Prostate gland (tissue), 2 donors: ENCODE measurements around the gene GBE1. TPM values are rescaled to one million over a fixed set of nuclear protein-coding genes. Genes with fewer than 3 reads are reported as not detected.
"Not testable (repeated sequence)": the region's sequence is repeated elsewhere in the genome, so short reads cannot be mapped to it uniquely, and the experiment has no call there.

Experiments
- DNase-seq: peaks from one replicate; pipeline ENCODE4 v3.0.0-alpha.2; 2019; ENCODE audit warnings: low spot score
- H3K27ac ChIP-seq, 2 donors: fragments of 200-600 bp; sonication (generic); 2 replicates each; pipeline ENCODE4 v1.5.1; 2017 to 2019
- H3K27me3 ChIP-seq: fragments of 200-600 bp; sonication (generic); replicated peaks from 2 replicates; pipeline ENCODE4 v1.5.1; 2019; ENCODE audit not compliant: insufficient read depth
- H3K36me3 ChIP-seq, 2 donors: fragments of 200-600 bp; sonication (generic); 1 replicate in 1 of 2; 2 replicates in 1 of 2; pipeline versions ENCODE4 v1.5.1 to v1.8.1; 2017 to 2019
- H3K4me1 ChIP-seq: fragments of 200-600 bp; sonication (generic); replicated peaks from 2 replicates; pipeline ENCODE4 v1.5.1; 2019
- H3K4me3 ChIP-seq, 2 donors: fragments of 200-600 bp; sonication (generic); 2 replicates each; pipeline ENCODE4 v1.5.1; 2017 to 2019
- H3K9me3 ChIP-seq: fragments of 200-600 bp; sonication (generic); 2 replicates; pipeline ENCODE4 v1.5.1; 2017
- CTCF ChIP-seq, 4 experiments: fragments of 200-600 bp in 2 of 4; fragments of 450-650 bp in 2 of 4; sonication (generic) in 2 of 4; IDR thresholded peaks; 1 replicate in 3 of 4; 2 replicates in 1 of 4; pipeline ENCODE4 v1.5.1; 2016 to 2019; ENCODE audit warnings: antibody characterized with exemption in 4 of 4, mild to moderate bottlenecking in 2 of 4, moderate library complexity in 2 of 4
- POLR2A ChIP-seq: fragments of 450-650 bp; IDR thresholded peaks from one replicate; pipeline ENCODE4 v1.6.1; 2016; ENCODE audit warnings: antibody characterized with exemption, mild to moderate bottlenecking
- POLR2AphosphoS5 ChIP-seq: sonication (generic); formaldehyde crosslinking; IDR thresholded peaks from one replicate; pipeline ENCODE4 v1.6.1; 2017; ENCODE audit warnings: antibody characterized with exemption
- WGBS: methylation state at CpG from one replicate; pipeline ENCODE4 v1.1.5; 2018; 5-methylcytosine and 5-hydroxymethylcytosine counted together
- intact Hi-C: fragments of 100-400 bp; cut with DNase I; formaldehyde crosslinking; loops from one replicate; pipeline ENCODE4 v1.14.2; 2022
- total RNA-seq, 2 donors: library from RNA; depleted of rRNA; stranded (reverse); fragments of >200 nt; gene quantifications; one replicate each; pipeline ENCODE4 v1.1.0, GENCODE V29; 2016

GBE1 gene
- total RNA-seq, 2 donors from 2014 or later = 15.8 to 18.3 TPM

DNA sequence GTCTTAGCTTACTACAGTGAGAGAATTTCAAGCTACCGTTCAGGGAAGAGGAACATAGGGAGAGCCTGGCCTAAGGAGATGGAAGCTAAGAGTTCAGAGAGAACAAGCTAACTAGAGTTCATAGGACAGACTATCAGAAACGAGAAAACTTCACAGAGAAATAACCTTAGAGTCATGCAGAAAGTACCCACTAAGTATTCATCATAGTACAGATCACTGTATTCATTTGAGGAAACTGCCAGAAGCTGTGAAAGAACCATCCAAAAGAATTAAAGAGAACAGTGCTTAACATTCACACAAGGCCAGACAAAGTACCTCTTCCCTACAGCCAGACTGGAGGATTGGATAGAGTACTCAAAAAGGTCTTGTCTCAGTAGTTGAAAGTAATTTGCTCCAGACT is 15.2 kb upstream of the GBE1 start:
- 77% methylated on average over 2 of the region's 2 CpGs for WGBS
- Histone ChIP-seq H3K9me3 (no peaks in the 10 kb centered on the region), H3K4me3 (no peak overlapping the region), H3K36me3 (no peaks in the 10 kb centered on the region), H3K4me1 (no peaks in the 10 kb centered on the region), H3K27ac (no peak overlapping the region), H3K27me3 (no peaks in the 10 kb centered on the region)
- intact Hi-C loops = no loop called here
- DNase-seq = no peak
- TF ChIP-seq POLR2AphosphoS5 (no peak), POLR2A (no peak), CTCF (IDR thresholded peaks at IDR 0.05) (no peak)

GRCh38 chr3:81770710-81771109 is 9.3 kb upstream of the GBE1 start:
- Histone ChIP-seq H3K9me3 (no peaks in the 10 kb centered on the region), H3K4me1 (no peaks in the 10 kb centered on the region), H3K36me3 (no peaks in the 10 kb centered on the region), H3K4me3 (no peak overlapping the region), H3K27ac (no peak overlapping the region), H3K27me3 (no peaks in the 10 kb centered on the region)
- intact Hi-C loops = no loop called here
- 93% methylated on average over 3 of the region's 3 CpGs for WGBS
- no peak for DNase-seq
- TF ChIP-seq CTCF (IDR thresholded peaks at IDR 0.05) (no peak), POLR2A (no peak), POLR2AphosphoS5 (no peak)

DNA sequence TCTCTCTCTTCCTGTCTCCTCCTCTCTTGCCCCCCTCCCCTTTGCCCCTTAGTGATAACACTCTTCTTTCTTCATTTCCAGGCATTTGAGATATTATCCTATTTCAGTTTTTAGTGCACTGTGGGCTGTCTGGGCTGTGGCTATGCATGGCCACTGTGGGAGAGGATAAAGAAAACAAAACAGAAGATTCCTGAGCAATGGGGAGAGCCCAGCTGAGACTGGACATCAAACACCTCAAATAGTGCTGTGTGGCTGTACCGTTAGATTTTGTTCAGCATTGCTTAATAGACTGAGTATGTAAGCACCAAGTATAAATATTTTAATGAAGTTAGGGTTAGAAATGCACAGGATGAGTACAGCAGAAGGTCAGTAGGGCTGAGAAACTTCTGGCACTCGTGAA is 7.9 kb upstream of the GBE1 start:
- no peak for DNase-seq

DNA sequence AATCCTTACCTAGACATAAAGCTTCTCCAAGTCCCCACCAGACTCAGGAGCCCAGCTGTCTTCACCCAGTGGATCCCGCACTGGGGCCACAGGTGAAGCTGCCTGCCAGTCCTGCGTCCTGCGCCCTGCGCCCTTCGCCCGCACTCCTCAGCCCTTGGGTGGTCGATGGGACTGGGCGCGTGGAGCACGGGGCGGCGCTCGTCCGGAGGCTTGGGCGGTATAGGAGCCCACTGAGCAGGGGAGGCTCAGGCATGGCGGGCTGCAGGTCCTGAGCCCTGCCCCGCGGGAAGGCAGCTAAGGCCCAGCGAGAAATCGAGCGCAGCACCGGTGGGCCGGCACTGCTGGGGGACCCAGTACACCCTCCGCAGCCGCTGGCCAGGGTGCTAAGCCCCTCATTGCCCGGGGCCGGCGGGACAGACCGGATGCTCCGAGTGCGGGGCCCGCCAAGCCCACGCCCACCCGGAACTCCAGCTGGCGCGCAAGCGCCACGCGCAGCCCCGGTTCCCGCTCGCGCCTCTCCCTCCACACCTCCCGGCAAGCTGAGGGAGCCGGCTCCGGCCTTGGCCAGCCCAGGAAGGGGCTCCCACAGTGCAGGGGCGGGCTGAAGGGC is 5.9 kb upstream of the GBE1 start:
- not testable (repeated sequence) for H3K4me1 ChIP-seq, H3K27me3 ChIP-seq, H3K4me3 ChIP-seq, H3K9me3 ChIP-seq, H3K36me3 ChIP-seq, H3K27ac ChIP-seq, DNase-seq
- intact Hi-C loops = loop anchor here (10.0 kb wide), 2 partner anchors 103 to 367 kb away; no protein-coding TSS in a partner anchor
- 96% methylated on average over 47 of the region's 47 CpGs for WGBS

More for the DNA sequence above, 7.9 kb upstream of the GBE1 start:
- intact Hi-C loops = loop anchor here (10.0 kb wide), 2 partner anchors 104 to 366 kb away; no protein-coding TSS in a partner anchor
- no peaks in the 10 kb centered on the region for H3K27me3 ChIP-seq
- no peak overlapping the region for H3K27ac ChIP-seq
- WGBS = 65% methylated on average over 2 of the region's 2 CpGs
- TF ChIP-seq POLR2AphosphoS5 = no peak
- TF ChIP-seq CTCF (IDR thresholded peaks at IDR 0.05) = no peak
- TF ChIP-seq POLR2A = no peak
- H3K36me3 ChIP-seq = no peaks in the 10 kb centered on the region
- no peaks in the 10 kb centered on the region for H3K4me1 ChIP-seq
- no peaks in the 10 kb centered on the region for H3K9me3 ChIP-seq
- H3K4me3 ChIP-seq = no peak overlapping the region

DNA sequence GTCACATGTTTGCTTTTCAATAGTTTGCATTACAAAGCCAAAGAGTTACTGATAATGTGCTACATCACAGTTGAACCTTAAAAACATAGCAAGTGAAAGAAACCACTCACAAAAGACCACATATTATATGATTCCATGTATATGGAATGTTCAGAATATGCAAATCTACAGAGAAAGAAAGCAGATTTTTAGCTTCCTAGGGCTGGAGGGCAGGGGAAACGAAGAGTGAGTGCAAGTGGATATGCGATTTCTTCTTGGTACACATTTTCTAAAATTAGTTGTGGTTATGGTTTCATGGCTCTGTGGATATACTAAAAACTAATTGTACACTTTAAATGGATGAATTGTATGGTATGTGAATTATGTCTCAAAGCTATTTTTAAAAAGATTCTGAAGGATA is 4.0 kb upstream of the GBE1 start:
- intact Hi-C loops = loop anchor here (10.0 kb wide), 2 partner anchors 101 to 369 kb away; no protein-coding TSS in a partner anchor
- Histone ChIP-seq H3K36me3 (no peaks in the 10 kb centered on the region), H3K27ac (no peak overlapping the region), H3K4me1 (no peaks in the 10 kb centered on the region), H3K27me3 (no peaks in the 10 kb centered on the region), H3K4me3 (no peak overlapping the region), H3K9me3 (no peaks in the 10 kb centered on the region)
- TF ChIP-seq POLR2AphosphoS5 = no peak
- no peak for TF ChIP-seq POLR2A
- no peak for TF ChIP-seq CTCF (IDR thresholded peaks at IDR 0.05)
- DNase-seq = no peak
- WGBS = 87% methylated on average over 2 of the region's 2 CpGs
